Activated T-helper 17 cell treated with anti-CD3 and anti-CD28 coated beads, Interleukin-2, amount 50 U/mL, for 72 hours (primary cell): ENCODE measurements around the gene DGUOK. TPM values are rescaled to one million over a fixed set of nuclear protein-coding genes. Genes with fewer than 3 reads are reported as not detected.

ENCODE experiments used
- ATAC-seq: fragments of 150-1000 bp; cut with Tn5 transposase; replicated peaks from 2 replicates; pipeline ENCODE4 v1.10.0; 2021; ENCODE audit warnings: mild to moderate bottlenecking, moderate library complexity
- H3K27ac Mint-ChIP-seq: one replicate; pipeline ENCODE4 v1.8.0; 2022; ENCODE audit warnings: mixed read lengths
- H3K27me3 Mint-ChIP-seq: one replicate; pipeline ENCODE4 v1.8.0; 2022; ENCODE audit warnings: mixed read lengths
- H3K36me3 Mint-ChIP-seq: one replicate; pipeline ENCODE4 v1.8.0; 2022; ENCODE audit warnings: low read depth, mild to moderate bottlenecking, mixed read lengths
- H3K4me1 Mint-ChIP-seq: one replicate; pipeline ENCODE4 v1.8.0; 2022; ENCODE audit warnings: mixed read lengths
- H3K4me3 Mint-ChIP-seq: one replicate; pipeline ENCODE4 v1.8.0; 2022; ENCODE audit warnings: mild to moderate bottlenecking, mixed read lengths
- H3K9me3 Mint-ChIP-seq: one replicate; pipeline ENCODE4 v1.8.0; 2022; ENCODE audit warnings: mixed read lengths
- total RNA-seq, 2 donors: library from RNA; stranded (reverse); gene quantifications; one replicate each; pipeline ENCODE4 v1.2.3, GENCODE V29; 2022

Gene DGUOK
- total RNA-seq, 2 donors from 2014 or later: 66.7 to 87.8 TPM

- H3K36me3 Mint-ChIP-seq: peaks cover 60% of the 10 kb centered on the region
- H3K27ac Mint-ChIP-seq: peak overlapping the region; percentile 26
- ATAC-seq: no peak
- H3K4me1 Mint-ChIP-seq: peaks cover 52% of the 10 kb centered on the region
- H3K9me3 Mint-ChIP-seq: no peaks in the 10 kb centered on the region
- peak overlapping the region; percentile 55 for H3K4me3 Mint-ChIP-seq
- H3K27me3 Mint-ChIP-seq: no peaks in the 10 kb centered on the region
These were observed 66.7 kb downstream of the DGUOK start for GRCh38 chr2:73993376-73993775.

GRCh38 chr2:73993778-73994177 lies 67.1 kb downstream of the DGUOK start:
- peak; percentile 53 for ATAC-seq
- no peaks in the 10 kb centered on the region for H3K27me3 Mint-ChIP-seq
- no peaks in the 10 kb centered on the region for H3K9me3 Mint-ChIP-seq
- H3K36me3 Mint-ChIP-seq: peaks cover 56% of the 10 kb centered on the region
- peak overlapping the region; percentile 55 for H3K4me3 Mint-ChIP-seq
- H3K4me1 Mint-ChIP-seq: peaks cover 52% of the 10 kb centered on the region
- peak overlapping the region; percentile 26 for H3K27ac Mint-ChIP-seq

GRCh38 chr2:73994178-73994831 lies 67.6 kb downstream of the DGUOK start:
- H3K27me3 Mint-ChIP-seq: no peaks in the 10 kb centered on the region
- ATAC-seq: peak; percentile 12
- peaks cover 55% of the 10 kb centered on the region for H3K4me1 Mint-ChIP-seq
- H3K4me3 Mint-ChIP-seq: peak overlapping the region; percentile 55
- H3K36me3 Mint-ChIP-seq: peaks cover 51% of the 10 kb centered on the region
- no peaks in the 10 kb centered on the region for H3K9me3 Mint-ChIP-seq
- peak overlapping the region; percentile 26 for H3K27ac Mint-ChIP-seq

GRCh38 chr2:73995810-73996209 lies 69.1 kb downstream of the DGUOK start:
- no peak for ATAC-seq
- Mint-ChIP-seq H3K36me3 (peaks cover 36% of the 10 kb centered on the region), H3K4me3 (no peak overlapping the region), H3K4me1 (peaks cover 57% of the 10 kb centered on the region), H3K9me3 (no peaks in the 10 kb centered on the region), H3K27me3 (no peaks in the 10 kb centered on the region), H3K27ac (no peak overlapping the region)

GRCh38 chr2:73997813-73998212 lies 71.1 kb downstream of the DGUOK start:
- Mint-ChIP-seq H3K36me3 (peaks cover 30% of the 10 kb centered on the region), H3K4me3 (peak overlapping the region; percentile 87), H3K27ac (peak overlapping the region; percentile 74), H3K27me3 (no peaks in the 10 kb centered on the region), H3K4me1 (peaks cover 65% of the 10 kb centered on the region), H3K9me3 (no peaks in the 10 kb centered on the region)
- no peak for ATAC-seq

- ATAC-seq: no peak
- Mint-ChIP-seq H3K4me3 (peak overlapping the region; percentile 87), H3K4me1 (peaks cover 64% of the 10 kb centered on the region), H3K9me3 (no peaks in the 10 kb centered on the region), H3K36me3 (peaks cover 30% of the 10 kb centered on the region), H3K27ac (peak overlapping the region; percentile 74), H3K27me3 (no peaks in the 10 kb centered on the region)
These were observed 71.8 kb downstream of the DGUOK start for GRCh38 chr2:73998451-73998850.

GRCh38 chr2:73998933-73999332 lies 72.3 kb downstream of the DGUOK start:
- Mint-ChIP-seq H3K9me3 (no peaks in the 10 kb centered on the region), H3K27ac (peak overlapping the region; percentile 74), H3K4me3 (peak overlapping the region; percentile 87), H3K27me3 (no peaks in the 10 kb centered on the region), H3K4me1 (peaks cover 62% of the 10 kb centered on the region), H3K36me3 (peaks cover 30% of the 10 kb centered on the region)
- ATAC-seq: peak; percentile 65

GRCh38 chr2:73999881-74000597 lies 73.4 kb downstream of the DGUOK start:
- H3K4me3 Mint-ChIP-seq: peak overlapping the region; percentile 87

GRCh38 chr2:74000666-74001065 lies 74.0 kb downstream of the DGUOK start:
- H3K27ac Mint-ChIP-seq: peak overlapping the region; percentile 74
- H3K36me3 Mint-ChIP-seq: peaks cover 41% of the 10 kb centered on the region
- no peaks in the 10 kb centered on the region for H3K9me3 Mint-ChIP-seq
- H3K27me3 Mint-ChIP-seq: no peaks in the 10 kb centered on the region
- H3K4me1 Mint-ChIP-seq: peaks cover 65% of the 10 kb centered on the region
- ATAC-seq: no peak
- H3K4me3 Mint-ChIP-seq: peak overlapping the region; percentile 87

More at GRCh38 chr2:73999881-74000597, 73.4 kb downstream of the DGUOK start:
- no peak for ATAC-seq
- Mint-ChIP-seq H3K27ac (peak overlapping the region; percentile 74), H3K36me3 (peaks cover 35% of the 10 kb centered on the region), H3K4me1 (peaks cover 62% of the 10 kb centered on the region), H3K27me3 (no peaks in the 10 kb centered on the region), H3K9me3 (no peaks in the 10 kb centered on the region)

GRCh38 chr2:74001121-74001520 lies 74.4 kb downstream of the DGUOK start:
- peak; percentile 57 for ATAC-seq
- Mint-ChIP-seq H3K27ac (peak overlapping the region; percentile 74), H3K36me3 (peaks cover 46% of the 10 kb centered on the region), H3K4me3 (peak overlapping the region; percentile 87), H3K9me3 (no peaks in the 10 kb centered on the region), H3K27me3 (no peaks in the 10 kb centered on the region), H3K4me1 (peaks cover 65% of the 10 kb centered on the region)

GRCh38 chr2:74001781-74002504 lies 75.3 kb downstream of the DGUOK start:
- Mint-ChIP-seq H3K36me3 (peaks cover 53% of the 10 kb centered on the region), H3K27ac (peak overlapping the region; percentile 74), H3K4me1 (peaks cover 63% of the 10 kb centered on the region), H3K4me3 (peak overlapping the region; percentile 87), H3K27me3 (no peaks in the 10 kb centered on the region), H3K9me3 (no peaks in the 10 kb centered on the region)
- ATAC-seq: peak; percentile 47

- Mint-ChIP-seq H3K27me3 (no peaks in the 10 kb centered on the region), H3K36me3 (peaks cover 59% of the 10 kb centered on the region), H3K9me3 (no peaks in the 10 kb centered on the region), H3K4me3 (peak overlapping the region; percentile 87), H3K4me1 (peaks cover 55% of the 10 kb centered on the region), H3K27ac (peak overlapping the region; percentile 20)
- peak; percentile 80 for ATAC-seq
These were observed 76.1 kb downstream of the DGUOK start for GRCh38 chr2:74002505-74003421.

GRCh38 chr2:74003494-74004211 lies 77.0 kb downstream of the DGUOK start:
- H3K4me1 Mint-ChIP-seq: peaks cover 47% of the 10 kb centered on the region
- H3K4me3 Mint-ChIP-seq: peak overlapping the region; percentile 78

More at GRCh38 chr2:74003494-74004211, 77.0 kb downstream of the DGUOK start:
- Mint-ChIP-seq H3K27ac (peak overlapping the region; percentile 20), H3K36me3 (peaks cover 67% of the 10 kb centered on the region), H3K9me3 (no peaks in the 10 kb centered on the region), H3K27me3 (no peaks in the 10 kb centered on the region)
- no peak for ATAC-seq
